ENCODE results near the gene ANKRD13D.

ANKRD13D gene

DNA sequence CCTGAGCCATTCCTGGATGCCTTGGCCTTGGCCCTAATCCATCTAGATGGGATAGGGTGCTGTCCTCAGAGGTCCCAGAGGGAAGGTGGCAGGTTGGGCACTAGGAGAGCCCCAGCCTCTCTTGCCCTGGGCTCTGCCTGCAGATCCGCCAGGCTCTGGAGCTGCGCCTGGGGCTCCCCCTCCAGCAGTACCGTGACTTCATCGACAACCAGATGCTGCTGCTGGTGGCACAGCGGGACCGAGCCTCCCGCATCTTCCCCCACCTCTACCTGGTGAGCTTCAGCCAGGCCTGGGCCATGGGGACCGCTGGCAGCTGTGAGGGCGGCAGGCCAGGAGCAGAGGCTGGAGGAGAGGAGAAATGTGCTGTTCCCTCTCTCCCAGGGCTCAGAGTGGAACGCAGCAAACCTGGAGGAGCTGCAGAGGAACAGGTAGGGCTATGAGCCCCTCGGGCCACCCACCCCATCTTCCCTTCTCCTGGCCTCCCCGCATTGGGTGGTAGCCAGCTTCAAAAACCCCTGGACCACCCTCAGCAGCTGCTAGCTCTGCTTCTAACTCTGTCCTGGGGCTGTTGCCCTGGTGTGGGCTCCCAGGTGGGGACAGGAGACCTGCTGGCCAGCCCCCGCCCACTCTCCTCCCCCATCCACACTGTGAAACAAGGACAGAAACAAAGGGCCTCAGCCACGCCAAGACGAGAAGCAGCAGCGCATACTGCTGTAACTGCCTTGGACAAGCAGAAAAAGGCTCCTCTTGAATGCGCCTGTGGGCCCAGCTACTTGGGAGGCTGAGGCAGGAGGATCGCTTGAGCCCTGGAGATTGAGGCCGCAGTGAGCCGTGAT, 19.1 kb downstream of the ANKRD13D start:
- peaks cover 8% of the 10 kb centered on the region for H3K36me3 Mint-ChIP-seq (ENCODE audit: low read depth)
- H3K4me3 Mint-ChIP-seq = no peak overlapping the region
- peaks cover 13% of the 10 kb centered on the region for H3K4me1 Mint-ChIP-seq (ENCODE audit: low read depth)
- H3K27me3 Mint-ChIP-seq (ENCODE audit: low read depth) = no peaks in the 10 kb centered on the region
- H3K27ac Mint-ChIP-seq = no peak overlapping the region
- H3K9me3 Mint-ChIP-seq = no peaks in the 10 kb centered on the region

DNA sequence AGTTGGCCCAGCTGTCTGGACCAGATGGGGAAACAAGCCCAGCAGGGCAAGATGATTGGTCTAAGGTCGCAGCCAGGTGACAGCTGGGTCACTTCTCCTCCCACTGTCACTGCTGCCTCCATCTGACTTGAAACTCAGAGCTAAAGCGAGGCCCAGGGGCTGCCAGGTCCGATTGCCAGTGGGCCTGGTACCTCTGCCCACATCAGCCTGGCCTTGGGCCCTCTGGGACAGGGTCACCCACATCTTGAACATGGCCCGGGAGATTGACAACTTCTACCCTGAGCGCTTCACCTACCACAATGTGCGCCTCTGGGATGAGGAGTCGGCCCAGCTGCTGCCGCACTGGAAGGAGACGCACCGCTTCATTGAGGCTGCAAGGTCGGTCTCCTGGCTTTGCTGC, 20.1 kb downstream of the ANKRD13D start:
- no peak overlapping the region for H3K27ac Mint-ChIP-seq
- H3K4me3 Mint-ChIP-seq = no peak overlapping the region
- no peaks in the 10 kb centered on the region for H3K27me3 Mint-ChIP-seq (ENCODE audit: low read depth)
- H3K9me3 Mint-ChIP-seq = no peaks in the 10 kb centered on the region
- peaks cover 10% of the 10 kb centered on the region for H3K36me3 Mint-ChIP-seq (ENCODE audit: low read depth)
- peaks cover 20% of the 10 kb centered on the region for H3K4me1 Mint-ChIP-seq (ENCODE audit: low read depth)

DNA sequence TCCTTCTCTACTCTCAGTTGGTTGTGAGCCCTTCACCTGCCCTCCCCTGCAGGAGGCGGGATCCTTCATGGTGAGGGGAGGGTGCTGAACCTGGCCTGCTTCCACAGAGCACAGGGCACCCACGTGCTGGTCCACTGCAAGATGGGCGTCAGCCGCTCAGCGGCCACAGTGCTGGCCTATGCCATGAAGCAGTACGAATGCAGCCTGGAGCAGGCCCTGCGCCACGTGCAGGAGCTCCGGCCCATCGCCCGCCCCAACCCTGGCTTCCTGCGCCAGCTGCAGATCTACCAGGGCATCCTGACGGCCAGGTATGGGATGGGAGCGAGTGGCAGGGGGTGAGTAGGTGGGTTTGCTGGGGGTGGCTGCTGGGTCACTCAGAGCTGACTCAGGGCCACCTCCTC, 20.6 kb downstream of the ANKRD13D start:
- H3K4me3 Mint-ChIP-seq = no peak overlapping the region
- H3K27me3 Mint-ChIP-seq (ENCODE audit: low read depth) = no peaks in the 10 kb centered on the region
- H3K9me3 Mint-ChIP-seq = no peaks in the 10 kb centered on the region
- H3K4me1 Mint-ChIP-seq (ENCODE audit: low read depth) = peaks cover 22% of the 10 kb centered on the region
- no peak overlapping the region for H3K27ac Mint-ChIP-seq
- peaks cover 10% of the 10 kb centered on the region for H3K36me3 Mint-ChIP-seq (ENCODE audit: low read depth)

DNA sequence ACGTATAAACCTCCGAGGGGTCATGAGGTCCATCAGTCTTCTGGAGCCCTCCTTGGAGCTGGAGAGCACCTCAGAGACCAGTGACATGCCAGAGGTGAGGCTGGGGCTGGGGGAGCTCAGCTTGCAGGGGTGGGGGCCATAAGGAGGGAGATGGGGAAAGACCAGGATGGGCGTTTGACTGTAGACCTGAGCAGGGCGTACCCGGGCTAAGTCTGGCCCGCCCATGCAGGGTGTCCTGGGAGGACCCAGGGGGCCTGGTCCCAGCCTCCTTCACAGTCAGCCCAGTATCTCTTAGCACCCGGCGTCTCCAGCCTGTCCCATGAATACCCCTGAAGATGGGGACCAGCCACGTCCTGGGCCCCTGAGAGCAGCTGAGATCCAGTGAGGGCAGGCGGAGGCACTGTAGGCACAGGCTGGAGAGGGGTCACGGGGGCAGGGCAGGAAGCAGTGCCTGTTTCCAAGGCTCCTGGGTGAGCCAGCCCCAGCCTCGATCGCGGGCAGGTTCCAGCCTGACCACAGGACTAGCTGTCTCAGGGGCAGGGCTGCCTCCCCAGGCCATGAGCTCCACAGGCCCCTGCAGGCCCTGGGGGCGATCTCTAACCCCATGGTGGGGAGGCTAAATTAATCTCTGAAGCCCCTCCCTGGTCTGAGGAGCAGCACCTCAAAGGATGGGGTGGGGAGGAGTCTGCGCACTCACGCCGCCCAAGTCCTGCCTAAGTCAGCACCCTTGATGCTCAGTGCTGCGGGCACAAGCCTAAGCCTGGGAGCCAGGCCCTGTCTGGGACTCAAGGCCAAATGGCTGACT, 21.3 kb downstream of the ANKRD13D start:
- no peaks in the 10 kb centered on the region for H3K9me3 Mint-ChIP-seq
- H3K4me1 Mint-ChIP-seq (ENCODE audit: low read depth) = peaks cover 26% of the 10 kb centered on the region
- no peak overlapping the region for H3K4me3 Mint-ChIP-seq
- H3K27me3 Mint-ChIP-seq (ENCODE audit: low read depth) = no peaks in the 10 kb centered on the region
- H3K27ac Mint-ChIP-seq = no peak overlapping the region
- peaks cover 9% of the 10 kb centered on the region for H3K36me3 Mint-ChIP-seq (ENCODE audit: low read depth)

DNA sequence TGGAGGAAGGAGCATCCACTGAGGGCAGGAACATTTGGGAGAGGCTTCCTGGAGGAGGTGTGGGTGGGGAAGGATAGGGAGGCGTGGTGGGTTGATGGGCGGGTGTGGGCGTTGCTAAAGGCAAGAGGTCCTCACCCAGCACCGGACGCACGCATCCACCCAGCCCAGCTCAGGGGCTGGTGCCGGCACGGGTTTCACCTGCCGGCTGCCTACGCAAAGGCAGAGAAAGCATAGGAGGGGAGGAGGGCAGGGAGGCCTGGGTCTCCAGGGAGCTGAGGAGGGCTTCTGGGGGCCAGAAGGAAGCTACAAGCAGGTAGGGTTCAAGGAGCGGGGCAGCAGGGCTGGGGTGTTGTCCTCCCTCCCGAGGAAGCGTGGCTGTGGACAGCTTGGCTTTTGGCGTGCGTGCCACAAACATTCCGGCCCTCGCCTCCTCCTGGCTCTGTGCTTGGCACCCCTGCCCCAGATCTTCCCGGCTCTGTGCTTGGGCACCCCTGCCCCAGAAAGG, 22.0 kb downstream of the ANKRD13D start:
- no peak overlapping the region for H3K4me3 Mint-ChIP-seq
- H3K9me3 Mint-ChIP-seq = no peaks in the 10 kb centered on the region
- peaks cover 29% of the 10 kb centered on the region for H3K4me1 Mint-ChIP-seq (ENCODE audit: low read depth)
- H3K36me3 Mint-ChIP-seq (ENCODE audit: low read depth) = peaks cover 9% of the 10 kb centered on the region
- no peaks in the 10 kb centered on the region for H3K27me3 Mint-ChIP-seq (ENCODE audit: low read depth)
- H3K27ac Mint-ChIP-seq = no peak overlapping the region

DNA sequence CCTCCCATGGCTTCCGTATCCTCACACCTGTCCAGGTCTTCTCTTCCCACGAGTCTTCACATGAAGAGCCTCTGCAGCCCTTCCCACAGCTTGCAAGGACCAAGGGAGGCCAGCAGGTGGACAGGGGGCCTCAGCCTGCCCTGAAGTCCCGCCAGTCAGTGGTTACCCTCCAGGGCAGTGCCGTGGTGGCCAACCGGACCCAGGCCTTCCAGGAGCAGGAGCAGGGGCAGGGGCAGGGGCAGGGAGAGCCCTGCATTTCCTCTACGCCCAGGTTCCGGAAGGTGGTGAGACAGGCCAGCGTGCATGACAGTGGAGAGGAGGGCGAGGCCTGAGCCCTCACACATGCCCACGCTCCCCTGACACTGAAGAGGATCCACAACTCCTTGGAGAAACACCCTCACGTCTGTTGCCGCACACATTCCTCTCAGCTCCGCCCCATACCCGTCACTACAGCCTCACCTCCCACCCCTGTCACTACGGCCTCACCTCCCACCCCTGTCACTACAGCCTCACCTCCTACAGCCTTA, 22.5 kb downstream of the ANKRD13D start:
- H3K4me3 Mint-ChIP-seq = no peak overlapping the region
- peaks cover 29% of the 10 kb centered on the region for H3K4me1 Mint-ChIP-seq (ENCODE audit: low read depth)
- no peaks in the 10 kb centered on the region for H3K27me3 Mint-ChIP-seq (ENCODE audit: low read depth)
- peaks cover 9% of the 10 kb centered on the region for H3K36me3 Mint-ChIP-seq (ENCODE audit: low read depth)
- no peaks in the 10 kb centered on the region for H3K9me3 Mint-ChIP-seq
- H3K27ac Mint-ChIP-seq = no peak overlapping the region

DNA sequence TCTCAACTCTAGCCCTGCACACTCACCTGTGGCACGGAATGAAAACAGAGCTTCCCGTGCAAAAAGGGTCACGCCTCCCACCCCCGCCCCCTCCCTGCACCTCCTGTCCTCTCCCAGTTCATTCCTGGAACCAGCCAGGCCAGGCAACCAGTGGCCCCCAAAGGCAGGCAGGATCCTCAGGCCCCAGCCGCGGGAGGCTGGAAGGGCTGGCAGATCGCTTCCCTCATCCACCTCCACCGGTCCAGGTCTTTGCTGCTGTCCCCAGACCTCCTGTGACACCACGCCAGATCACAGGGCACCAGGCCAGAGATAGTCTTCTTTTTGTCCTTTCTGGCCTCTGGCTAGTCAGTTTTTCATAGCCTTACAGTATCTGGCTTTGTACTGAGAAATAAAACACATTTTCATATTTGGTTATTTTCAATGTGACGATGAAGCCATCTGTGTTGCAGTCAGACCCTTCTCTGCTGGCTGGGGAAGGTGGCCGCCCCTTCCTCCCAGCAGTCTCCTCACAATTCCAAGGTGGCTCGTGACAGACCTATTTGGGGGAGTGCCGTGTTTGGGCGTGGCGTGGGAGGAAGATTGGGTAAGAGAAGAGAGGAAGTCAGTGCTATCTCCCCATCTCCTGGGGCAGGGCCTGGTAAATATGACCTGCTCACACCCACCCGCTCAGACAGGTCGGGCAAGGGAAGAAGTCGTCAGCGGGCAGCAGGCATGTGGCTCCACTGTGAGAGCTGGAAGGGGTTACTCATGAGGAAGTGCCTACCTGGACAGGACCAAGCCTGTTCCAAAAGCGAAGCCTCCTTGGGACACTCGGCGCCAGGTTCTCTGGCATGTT, 23.3 kb downstream of the ANKRD13D start:
- H3K9me3 Mint-ChIP-seq = no peaks in the 10 kb centered on the region
- H3K27me3 Mint-ChIP-seq (ENCODE audit: low read depth) = peaks cover under 1% of the 10 kb centered on the region
- peaks cover 32% of the 10 kb centered on the region for H3K4me1 Mint-ChIP-seq (ENCODE audit: low read depth)
- peak overlapping the region; percentile 60 for H3K4me3 Mint-ChIP-seq
- H3K36me3 Mint-ChIP-seq (ENCODE audit: low read depth) = peaks cover 9% of the 10 kb centered on the region
- H3K27ac Mint-ChIP-seq = peak overlapping the region; percentile 83

DNA sequence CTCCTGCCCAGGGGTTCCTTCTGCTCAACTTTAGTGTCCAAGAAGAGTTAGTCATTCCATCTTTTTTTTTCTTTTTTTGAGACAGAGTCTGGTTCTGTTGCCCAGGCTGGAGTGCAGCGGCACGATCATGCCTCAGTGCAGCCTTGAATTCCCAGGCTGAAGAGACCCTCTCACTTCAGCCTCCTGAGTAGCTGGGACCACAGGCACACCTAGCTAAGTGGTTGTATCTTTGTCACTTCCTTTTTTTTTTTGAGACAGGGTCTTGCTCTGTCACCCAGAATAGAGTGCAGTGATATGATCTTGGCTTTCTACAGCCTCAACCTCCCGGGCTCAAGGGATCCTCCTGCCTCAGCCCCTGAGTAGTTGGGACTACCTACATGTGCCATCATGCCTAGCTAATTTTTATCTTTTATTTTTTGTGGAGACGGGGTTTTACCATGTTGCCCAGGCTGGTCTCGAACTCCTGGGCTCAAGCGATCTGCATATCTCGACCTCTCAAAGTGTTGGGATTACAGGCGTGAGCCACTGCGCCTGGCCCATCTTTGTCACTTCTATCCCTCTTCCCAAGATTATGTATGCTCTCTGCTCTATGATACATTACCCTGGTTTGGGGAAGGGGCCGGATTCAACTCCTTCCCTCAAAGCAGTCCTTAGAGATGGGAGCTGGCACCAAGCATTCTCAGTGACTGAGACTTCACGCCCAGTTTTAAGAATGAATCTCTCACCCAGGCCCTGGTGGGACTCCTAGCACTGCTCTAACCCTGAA, 24.2 kb downstream of the ANKRD13D start:
- H3K9me3 Mint-ChIP-seq = no peaks in the 10 kb centered on the region
- peaks cover 36% of the 10 kb centered on the region for H3K4me1 Mint-ChIP-seq (ENCODE audit: low read depth)
- peaks cover 5% of the 10 kb centered on the region for H3K27me3 Mint-ChIP-seq (ENCODE audit: low read depth)
- H3K27ac Mint-ChIP-seq = peak overlapping the region; percentile 77
- peak overlapping the region; percentile 34 for H3K4me3 Mint-ChIP-seq
- H3K36me3 Mint-ChIP-seq (ENCODE audit: low read depth) = peaks cover 10% of the 10 kb centered on the region

DNA sequence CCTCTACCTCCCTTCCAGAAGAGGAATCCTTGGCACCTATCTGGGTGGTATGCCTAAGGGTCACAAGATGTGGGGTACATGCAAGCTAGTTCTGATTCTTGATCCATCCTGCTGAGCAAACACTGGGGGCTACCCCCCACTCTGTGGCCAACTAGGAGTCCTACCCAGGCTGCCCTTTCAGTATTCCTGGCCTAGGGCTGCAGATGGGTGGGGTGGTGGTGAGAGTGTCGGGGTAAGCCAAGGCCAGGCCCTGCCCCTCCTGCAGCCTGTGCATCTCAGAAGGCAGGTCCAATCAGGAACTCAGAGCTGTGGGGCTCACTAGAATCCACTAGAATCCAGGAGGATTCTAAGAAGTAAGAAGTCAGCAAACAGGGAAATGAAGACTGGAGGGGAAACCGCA, 25.1 kb downstream of the ANKRD13D start:
- Mint-ChIP-seq H3K9me3 (no peaks in the 10 kb centered on the region), H3K27ac (peak overlapping the region; percentile 45), H3K4me1 (ENCODE audit: low read depth) (peaks cover 42% of the 10 kb centered on the region), H3K36me3 (ENCODE audit: low read depth) (peaks cover 10% of the 10 kb centered on the region), H3K27me3 (ENCODE audit: low read depth) (peaks cover 7% of the 10 kb centered on the region), H3K4me3 (peak overlapping the region; percentile 28)

DNA sequence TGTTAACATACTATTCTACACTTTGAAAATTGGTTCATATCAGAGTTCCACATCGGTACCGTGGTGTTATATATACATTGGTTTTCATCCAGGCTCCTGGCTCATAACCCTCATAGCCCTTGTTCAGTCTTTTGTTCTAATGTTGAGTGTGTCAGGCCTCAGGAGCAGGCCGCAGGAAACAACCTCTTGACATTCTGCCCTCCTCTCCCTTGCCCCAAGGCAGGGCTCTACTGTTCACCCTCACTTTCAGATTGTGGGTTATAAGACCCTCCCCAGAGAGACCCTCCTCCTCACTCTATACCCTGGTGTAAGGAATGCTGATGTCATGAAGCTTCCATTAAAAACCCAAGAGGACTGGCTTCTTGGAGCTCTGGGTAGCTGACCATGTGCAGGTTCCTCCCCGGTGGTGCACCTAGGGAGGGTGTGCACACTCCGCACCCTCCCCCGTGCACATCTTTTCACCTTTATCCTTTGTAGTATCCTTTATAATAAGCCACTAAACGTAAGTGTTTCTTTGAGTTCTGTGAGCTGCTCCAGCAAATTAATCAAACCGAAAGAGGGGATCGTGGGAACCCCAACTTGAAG, 26.3 kb downstream of the ANKRD13D start:
- H3K4me1 Mint-ChIP-seq (ENCODE audit: low read depth) = peaks cover 45% of the 10 kb centered on the region
- peaks cover 9% of the 10 kb centered on the region for H3K36me3 Mint-ChIP-seq (ENCODE audit: low read depth)
- peak overlapping the region; percentile 41 for H3K4me3 Mint-ChIP-seq
- H3K27me3 Mint-ChIP-seq (ENCODE audit: low read depth) = peaks cover 7% of the 10 kb centered on the region
- H3K27ac Mint-ChIP-seq = peak overlapping the region; percentile 24
- H3K9me3 Mint-ChIP-seq = no peaks in the 10 kb centered on the region

DNA sequence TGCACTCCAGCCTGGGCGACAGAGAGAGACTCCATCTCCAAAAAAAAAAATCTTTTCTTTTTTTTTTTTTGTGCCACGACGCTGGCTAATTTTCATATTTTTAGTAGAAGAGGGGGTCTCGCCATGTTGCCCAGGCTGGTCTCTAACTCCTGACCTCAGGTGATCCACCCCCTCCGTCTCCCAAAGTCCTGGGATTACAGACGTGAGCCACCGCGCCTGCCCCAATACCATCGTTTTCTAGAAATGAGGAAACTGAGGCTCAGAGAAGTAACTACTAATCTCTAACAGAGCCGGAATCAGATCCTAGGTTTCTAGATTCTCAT, 27.7 kb downstream of the ANKRD13D start:
- Mint-ChIP-seq H3K9me3 (no peaks in the 10 kb centered on the region), H3K36me3 (ENCODE audit: low read depth) (peaks cover 7% of the 10 kb centered on the region), H3K4me1 (ENCODE audit: low read depth) (peaks cover 44% of the 10 kb centered on the region), H3K27me3 (ENCODE audit: low read depth) (peaks cover 7% of the 10 kb centered on the region), H3K4me3 (peak overlapping the region; percentile 99), H3K27ac (peak overlapping the region; percentile 99)

DNA sequence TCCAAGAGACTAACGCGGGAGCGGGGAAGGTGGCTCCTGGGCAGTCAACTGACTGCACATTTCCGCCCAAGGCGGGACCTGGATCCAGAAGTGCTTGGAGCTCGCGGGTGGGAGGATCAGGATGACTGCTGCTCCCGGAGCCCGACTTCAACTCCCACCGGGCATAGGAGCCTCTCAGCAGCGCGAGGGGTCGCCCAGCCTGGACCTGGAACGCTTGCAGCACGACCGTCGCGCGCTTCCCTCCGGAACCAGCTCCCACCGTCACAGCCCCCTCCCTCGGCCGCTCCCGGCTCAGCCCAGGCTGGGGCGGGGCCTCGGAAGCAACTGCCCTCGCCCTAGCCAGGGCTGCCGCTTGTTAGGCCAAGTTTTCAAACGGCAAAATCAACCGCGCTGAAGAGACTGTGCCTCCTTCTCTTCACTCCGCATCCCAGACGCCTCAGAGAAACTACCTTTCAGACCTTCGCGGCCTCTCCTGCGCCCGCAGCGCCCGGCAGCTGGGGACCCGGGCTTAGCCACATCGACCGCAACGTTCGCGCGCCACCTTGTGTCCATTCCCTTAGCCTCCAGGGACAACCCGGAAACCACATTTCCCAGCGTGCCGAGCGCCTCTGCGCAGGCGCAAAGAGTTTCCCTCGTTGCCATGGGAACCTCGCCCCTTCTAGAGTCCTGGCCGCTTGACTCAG, 28.2 kb downstream of the ANKRD13D start:
- H3K27me3 Mint-ChIP-seq (ENCODE audit: low read depth) = peaks cover 7% of the 10 kb centered on the region
- peaks cover 4% of the 10 kb centered on the region for H3K36me3 Mint-ChIP-seq (ENCODE audit: low read depth)
- H3K4me3 Mint-ChIP-seq = peak overlapping the region; percentile 99
- peak overlapping the region; percentile 99 for H3K27ac Mint-ChIP-seq
- H3K9me3 Mint-ChIP-seq = no peaks in the 10 kb centered on the region
- peaks cover 39% of the 10 kb centered on the region for H3K4me1 Mint-ChIP-seq (ENCODE audit: low read depth)

Measured in T-helper 1 cell treated with Interleukin-12 subunit alpha and Interleukin-12 subunit beta and Interleukin-4 antibody, amounts not matched to agents 30 μg/mL and 1 μg/mL, for 36 hours (primary cell).